Activated T-helper 1 cell treated with anti-CD3 and anti-CD28 coated beads, Interleukin-2, amount 50 U/mL, for 16 hours (primary cell): ENCODE measurements around the gene MYO1E.
"Not testable (repeated sequence)": the region's sequence is repeated elsewhere in the genome, so short reads cannot be mapped to it uniquely, and the experiment has no call there.

Source experiments
- DNase-seq, 2 donors: peaks; one replicate each; pipeline ENCODE4 v3.0.0-alpha.2; 2020; ENCODE audit warnings: low read depth in 1 of 2, low spot score in 1 of 2

MYO1E gene

DNA sequence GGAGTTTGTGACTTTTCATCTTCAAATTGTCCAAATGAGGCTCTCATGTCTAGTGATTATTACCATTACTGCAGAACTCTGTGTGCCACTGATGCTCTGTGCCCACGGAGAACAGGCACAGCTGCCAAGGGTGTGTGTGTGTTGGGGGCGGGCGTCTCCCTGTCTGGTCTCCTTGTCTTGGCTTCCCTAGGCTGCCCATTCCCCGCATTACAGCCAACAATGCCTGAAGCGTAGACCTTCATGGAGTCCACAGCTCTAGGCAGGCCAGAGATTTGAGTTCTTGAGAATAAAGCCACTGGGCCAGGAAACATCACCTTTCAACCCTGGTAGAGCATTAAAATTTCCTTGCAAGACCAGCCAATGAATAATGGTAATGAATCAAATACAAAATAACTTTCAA lies 225.0 kb downstream of the MYO1E start:
- DNase-seq, result no peak

- not testable (repeated sequence) for DNase-seq
These were observed 228.1 kb downstream of the MYO1E start for GRCh38 chr15:59144594-59144993.

DNA sequence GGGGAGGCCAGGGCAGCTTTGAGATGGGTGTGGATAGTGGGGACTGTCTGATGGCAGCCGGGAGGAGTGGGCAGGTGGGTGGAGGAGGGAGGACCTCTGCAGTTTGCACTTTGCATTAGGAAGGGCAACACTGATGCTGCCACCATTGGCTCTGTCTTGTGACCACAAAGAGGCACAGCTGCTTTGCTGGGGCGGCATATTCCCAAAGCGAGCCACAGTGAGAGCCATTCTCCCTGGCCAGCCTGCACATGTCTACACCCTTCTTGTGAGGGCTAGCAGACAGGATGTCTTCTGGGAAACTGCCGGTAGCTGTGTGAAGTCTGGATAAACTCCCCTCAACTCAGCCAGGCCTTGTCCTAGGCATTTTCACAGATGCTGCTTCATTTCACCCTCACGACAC lies 229.4 kb downstream of the MYO1E start:
- no peak for DNase-seq

DNA sequence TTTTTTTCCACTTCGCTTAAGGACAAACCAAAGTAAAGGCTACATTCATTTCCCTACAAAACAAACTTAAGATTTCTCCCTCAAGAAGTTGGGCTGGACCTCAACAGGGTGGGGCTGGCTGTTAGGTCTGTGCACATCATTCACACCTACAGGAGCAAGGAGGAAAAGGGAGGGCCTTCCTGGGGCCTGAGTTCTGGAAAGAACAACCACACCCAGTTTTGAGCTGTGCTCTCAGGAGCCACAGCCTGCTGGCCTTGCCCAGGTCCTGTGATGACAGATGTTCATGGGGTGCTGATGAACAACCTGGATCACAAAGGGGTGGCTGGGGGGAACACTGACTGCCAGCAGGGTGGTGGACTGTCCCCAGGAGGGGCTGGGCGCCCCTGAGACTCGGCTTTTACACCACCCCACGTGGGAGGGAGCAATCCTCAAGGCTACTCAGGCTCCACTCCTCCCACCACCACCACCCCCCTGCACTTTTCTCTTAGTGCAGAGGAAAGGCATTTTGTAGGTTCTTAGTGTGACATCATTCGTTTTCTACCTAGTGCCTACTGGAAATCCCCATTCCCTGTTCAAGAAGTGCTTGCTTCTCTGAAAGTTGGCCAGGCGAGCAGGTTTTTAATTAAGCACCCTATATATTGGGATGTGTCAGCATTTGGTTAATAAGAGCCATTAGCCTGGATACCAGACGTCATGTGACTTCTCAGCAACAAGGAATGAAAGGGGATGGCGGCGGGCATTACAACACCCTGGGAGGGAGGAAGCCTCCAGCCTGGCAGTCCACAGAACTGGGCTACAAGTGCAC lies 232.0 kb downstream of the MYO1E start:
- DNase-seq, result no peak

DNA sequence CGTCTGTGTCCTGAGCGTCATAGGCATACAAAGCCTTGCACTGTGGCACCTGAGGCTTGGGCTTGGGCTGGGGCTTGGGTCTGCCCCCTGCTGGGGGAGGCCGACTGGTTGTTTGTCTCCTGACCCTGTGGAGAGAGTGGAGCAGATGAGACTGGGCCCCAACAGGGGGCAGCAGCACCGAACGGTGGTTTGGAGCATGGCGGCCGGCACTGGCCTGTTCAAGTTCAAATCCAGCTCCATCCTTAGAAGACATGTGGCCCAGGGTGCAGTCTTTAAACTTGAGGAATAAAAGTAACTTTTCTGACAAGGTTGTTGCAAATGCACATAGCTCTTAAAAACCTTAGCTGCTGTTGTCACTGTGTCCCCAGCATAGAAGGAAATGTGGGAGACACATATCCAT lies 234.4 kb downstream of the MYO1E start:
- peak; percentile 32 to 34 for DNase-seq

- DNase-seq, result no peak
These were observed 235.1 kb downstream of the MYO1E start for GRCh38 chr15:59137566-59137965.

GRCh38 chr15:59133929-59134427 lies 238.7 kb downstream of the MYO1E start:
- DNase-seq, result no peak

- no peak for DNase-seq
These were observed 240.6 kb downstream of the MYO1E start for GRCh38 chr15:59131969-59132562.

DNA sequence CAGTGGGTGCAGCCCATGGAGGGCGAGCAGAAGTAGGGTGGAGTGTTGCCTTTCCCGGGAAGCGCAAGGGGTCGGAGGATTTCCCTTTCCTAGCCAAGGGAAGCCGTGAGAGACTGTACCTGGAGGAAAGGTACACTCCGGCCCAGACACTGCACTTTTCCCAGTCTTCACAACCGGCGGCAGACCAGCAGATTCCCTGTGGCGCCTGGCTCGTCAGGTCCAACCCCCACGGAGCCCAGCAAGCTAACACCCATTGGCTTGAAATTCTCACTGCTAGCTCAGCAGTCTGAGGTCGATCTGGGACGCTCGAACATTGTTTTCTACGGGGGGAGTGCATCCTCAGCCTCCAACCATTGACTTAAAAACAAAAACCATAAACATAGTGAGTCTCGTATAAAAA lies 241.2 kb downstream of the MYO1E start:
- DNase-seq, result no peak

DNA sequence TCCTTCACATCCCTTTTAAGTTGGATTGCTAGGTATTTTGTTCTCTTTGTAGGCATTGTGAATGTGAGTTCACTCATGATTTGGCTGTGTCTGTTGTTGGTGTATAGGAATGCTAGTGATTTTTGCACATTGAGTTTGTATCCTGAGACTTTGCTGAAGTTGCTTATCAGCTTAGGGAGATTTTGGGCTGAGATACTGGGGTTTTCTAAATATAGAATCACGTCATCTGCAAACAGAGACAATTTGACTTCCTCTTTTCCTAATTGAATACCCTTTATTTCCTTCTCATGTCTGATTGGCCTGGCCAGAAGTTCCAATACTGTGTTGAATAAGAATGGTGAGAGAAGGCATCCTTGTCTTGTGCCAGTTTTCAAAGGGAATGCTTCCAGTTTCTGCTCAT lies 245.4 kb downstream of the MYO1E start:
- DNase-seq, result not testable (repeated sequence)

- not testable (repeated sequence) for DNase-seq
These were observed 247.0 kb downstream of the MYO1E start for GRCh38 chr15:59125683-59126082.

DNA sequence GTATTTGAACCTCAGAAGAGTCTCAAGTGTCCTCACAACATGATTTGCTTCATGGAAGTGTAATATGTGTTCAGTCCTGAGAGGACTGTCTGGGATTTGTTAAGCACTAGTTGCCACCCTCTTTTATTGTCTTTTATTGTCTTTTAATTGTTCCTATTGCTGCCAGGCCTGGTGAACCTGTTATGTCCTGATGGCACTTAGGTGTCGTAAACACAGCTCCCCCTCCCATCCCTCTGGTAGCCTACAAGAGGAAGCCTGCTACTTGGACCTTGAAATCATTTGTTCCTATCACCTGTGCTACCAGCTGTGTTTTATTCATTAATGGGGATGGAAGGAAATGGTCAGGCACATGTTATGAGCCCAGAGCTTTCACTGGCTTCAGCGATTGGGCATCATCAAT lies 248.4 kb downstream of the MYO1E start:
- no peak for DNase-seq

DNA sequence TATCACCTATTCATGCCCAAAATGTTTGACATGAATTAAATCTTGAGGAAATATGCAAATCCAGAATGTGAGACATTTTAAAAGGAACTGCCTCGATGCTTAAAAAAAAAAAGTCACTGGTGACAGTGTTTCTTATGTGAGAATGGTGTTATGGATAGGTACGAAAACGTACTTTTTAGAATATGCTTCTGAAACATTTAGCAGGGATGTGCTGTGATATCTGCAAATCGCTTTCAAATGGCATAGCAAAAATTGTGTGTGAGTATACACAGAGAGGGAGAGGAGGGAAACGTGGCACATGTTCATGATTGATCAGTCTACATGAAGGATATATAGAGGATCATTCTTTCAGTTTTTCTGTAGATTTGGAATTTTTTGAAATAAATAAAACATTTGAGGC lies 251.7 kb downstream of the MYO1E start:
- no peak for DNase-seq

DNA sequence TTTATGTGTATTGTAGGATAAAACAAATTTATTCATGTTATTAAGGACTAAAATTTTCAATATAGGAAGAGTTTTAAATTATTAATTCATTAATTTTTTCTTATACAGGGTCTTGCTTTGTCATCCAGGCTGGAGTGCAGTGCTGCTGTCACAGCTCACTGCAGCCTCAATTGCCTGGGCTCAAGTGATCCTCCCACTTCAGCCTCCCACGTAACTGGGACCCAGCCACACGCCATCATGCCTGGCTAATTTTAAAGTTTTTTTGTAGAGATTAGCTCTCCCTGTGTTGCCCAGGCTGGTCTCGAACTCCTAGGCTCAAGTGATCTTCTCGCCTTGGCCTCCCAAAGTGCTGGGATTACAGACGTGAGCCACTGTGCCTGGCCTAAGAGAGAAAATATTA lies 253.0 kb downstream of the MYO1E start:
- no peak for DNase-seq

DNA sequence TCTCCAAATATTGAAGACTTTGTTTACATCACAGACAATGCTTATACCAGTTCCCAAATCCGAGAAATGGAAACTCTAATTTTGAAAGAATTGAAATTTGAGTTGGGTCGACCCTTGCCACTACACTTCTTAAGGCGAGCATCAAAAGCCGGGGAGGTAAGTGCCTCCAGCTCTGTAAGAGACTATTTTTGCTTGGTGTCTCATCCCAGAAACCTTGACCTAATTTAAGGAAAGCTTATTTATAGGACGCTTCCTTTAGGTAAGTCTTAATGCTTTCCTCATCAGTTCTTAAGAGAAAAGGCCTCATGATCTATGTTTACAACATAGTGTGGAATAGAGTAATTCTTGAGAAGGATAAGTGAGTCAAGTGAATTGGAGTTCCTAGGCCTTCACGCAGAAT lies 255.9 kb downstream of the MYO1E start:
- no peak for DNase-seq

GRCh38 chr15:59116141-59116540 lies 256.5 kb downstream of the MYO1E start:
- DNase-seq, result no peak

DNA sequence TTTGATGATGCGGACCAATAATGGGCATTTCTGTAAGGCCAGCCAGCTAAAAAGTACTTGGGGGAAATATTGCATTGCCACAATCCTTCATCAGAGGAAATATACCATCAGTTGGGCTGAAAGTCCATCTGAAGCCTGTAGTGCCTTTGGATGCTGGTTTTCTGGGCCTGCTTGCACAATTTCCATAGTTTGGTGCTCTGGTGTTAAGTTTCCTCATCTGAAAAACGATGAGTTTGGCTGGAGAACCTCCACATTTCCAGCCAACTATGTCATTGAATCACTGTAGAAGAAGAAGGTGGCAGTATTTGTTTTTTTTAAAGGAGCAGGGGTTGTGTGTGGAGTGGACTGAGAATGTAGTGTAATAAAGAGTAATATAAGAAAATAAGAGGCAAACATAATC lies 257.6 kb downstream of the MYO1E start:
- no peak for DNase-seq

GRCh38 chr15:59111251-59111650 lies 261.4 kb downstream of the MYO1E start:
- DNase-seq, result no peak

GRCh38 chr15:59105854-59106253 lies 266.8 kb downstream of the MYO1E start:
- DNase-seq, result no peak

DNA sequence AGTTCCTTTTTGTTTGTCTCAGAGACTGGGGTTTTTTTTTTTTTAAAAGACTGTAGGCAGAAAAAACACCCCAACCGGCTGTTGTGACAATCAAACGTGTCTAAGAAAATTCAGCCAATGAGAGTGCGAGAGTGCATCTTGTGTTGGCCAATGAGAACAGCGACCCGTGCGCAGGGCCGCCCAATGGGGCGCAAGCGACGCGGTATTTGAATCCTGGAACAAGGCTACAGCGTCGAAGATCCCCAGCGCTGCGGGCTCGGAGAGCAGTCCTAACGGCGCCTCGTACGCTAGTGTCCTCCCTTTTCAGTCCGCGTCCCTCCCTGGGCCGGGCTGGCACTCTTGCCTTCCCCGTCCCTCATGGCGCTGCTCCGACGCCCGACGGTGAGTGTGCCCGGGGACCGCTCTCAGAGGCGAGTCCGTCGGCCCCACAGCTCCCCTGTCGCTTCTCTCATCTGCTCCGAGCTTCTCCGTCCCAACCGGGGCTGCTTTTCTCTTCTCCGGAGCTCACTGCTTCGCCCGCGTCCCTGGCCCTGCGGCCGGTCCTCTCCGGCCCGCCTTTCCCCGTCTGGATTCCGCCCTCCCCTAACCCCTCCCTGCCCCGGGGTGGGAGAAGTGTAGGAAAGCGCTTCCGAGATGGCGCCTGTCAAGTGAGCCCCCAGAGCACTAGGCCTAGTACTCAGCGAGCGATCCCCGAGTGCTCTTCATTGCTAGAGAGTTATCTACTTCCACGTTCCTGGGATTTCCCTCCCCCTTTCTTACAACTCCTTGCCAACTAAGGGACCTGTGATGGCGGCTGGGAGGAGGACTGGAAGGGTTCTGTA lies 267.5 kb downstream of the MYO1E start, which contains the start of gene CCNB2:
Gene CCNB2 (plus strand): TSS at position 235 of the 821 bp plus-strand sequence. CDS start 123 bp downstream, at position 358.
- DNase-seq, result peak; percentile 50 to 69

GRCh38 chr15:59104602-59104911 lies 268.1 kb downstream of the MYO1E start:
- no peak for DNase-seq

DNA sequence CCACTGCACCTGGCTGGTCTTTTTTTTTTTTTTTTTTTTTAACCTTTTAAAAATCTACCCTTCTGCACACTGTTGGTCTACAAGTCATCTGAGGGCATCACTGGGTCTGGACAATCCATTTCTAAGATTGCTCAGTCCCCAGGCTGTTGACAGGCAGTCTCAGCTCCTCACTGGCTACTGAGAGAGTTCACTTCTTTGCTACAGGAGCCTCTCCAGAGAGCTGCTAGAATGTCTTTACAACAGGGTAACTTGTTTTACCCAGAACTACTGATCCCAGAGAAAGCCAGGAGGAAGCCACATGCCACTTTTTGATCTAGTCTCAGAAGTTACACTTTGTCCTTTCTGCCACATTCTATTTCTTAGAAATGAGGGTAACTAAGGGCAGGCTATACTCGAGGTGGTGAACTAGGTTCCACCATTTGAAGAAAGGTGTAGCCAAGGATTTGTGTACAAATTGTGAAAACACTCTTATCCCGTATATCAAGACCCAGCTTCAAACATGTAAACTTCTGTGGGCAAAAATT lies 273.4 kb downstream of the MYO1E start:
- DNase-seq, result no peak
